Measurements from ENCODE around the gene GINS2. TPM values are rescaled to one million over a fixed set of nuclear protein-coding genes. Genes with fewer than 3 reads are reported as not detected.
A peak's percentile ranks its signal among the peaks of the same experiment; 100 is the strongest.

The GINS2 gene
- 8.9 and 17.9 TPM in 2 replicates for total RNA-seq
- polyA plus RNA-seq, result 15.8 and 26.5 TPM in 2 replicates

DNA sequence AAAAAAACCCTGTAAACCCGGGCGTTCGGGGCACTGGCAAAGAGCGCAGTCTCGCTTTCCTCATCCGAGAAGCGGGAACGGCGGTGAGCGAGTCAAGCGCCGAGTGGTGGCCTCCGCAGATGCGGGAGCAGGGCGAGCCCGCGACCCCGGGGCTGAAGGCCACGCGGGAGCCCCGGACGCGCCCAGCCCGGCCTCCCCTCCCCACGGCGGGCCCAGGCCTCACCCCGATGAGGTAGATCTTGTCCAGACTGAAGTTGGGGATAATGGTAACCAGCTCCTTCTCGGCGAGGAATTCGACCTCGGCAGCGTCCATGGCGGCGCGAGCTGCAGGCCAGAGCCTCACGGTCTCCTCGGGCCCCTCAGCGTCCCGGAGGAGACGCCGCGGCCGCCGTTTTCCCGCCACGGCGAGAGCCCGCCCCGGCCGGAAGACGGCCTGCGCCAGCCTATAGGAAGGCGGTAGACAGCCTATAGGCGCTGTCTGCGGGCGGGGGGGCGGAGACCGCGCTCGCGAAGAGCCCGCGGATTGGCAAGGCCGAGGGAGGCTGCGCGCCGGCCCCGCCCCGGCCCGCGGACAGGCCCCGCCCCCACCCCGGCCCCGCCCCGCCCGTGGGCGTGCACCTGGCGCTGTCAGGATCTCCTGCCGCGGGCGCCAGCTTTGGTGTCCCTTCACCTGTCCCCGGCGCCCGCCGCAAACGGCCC is at the start of gene GINS2:
GINS2 (minus strand) TSS at position 369 of the 699 bp plus-strand sequence; CDS start at position 313, 56 bp downstream.
- Histone ChIP-seq H3K4me3 (peak within 1 kb of the TSS; percentile 38), H3K27ac (no peak within 1 kb of the TSS), H3K36me3 (no peaks in the 10 kb centered on the region), H3K4me1 (ENCODE audit: low read depth) (no peaks in the 10 kb centered on the region), H3K27me3 (peaks cover 3% of the 10 kb centered on the region), H3K9me3 (ENCODE audit: low read depth) (no peaks in the 10 kb centered on the region)
- peak; percentile 91 to 95 for DNase-seq (ENCODE audit: low read depth in 1 of 2, low spot score in 1 of 2)
- TF ChIP-seq, protein P1, sequence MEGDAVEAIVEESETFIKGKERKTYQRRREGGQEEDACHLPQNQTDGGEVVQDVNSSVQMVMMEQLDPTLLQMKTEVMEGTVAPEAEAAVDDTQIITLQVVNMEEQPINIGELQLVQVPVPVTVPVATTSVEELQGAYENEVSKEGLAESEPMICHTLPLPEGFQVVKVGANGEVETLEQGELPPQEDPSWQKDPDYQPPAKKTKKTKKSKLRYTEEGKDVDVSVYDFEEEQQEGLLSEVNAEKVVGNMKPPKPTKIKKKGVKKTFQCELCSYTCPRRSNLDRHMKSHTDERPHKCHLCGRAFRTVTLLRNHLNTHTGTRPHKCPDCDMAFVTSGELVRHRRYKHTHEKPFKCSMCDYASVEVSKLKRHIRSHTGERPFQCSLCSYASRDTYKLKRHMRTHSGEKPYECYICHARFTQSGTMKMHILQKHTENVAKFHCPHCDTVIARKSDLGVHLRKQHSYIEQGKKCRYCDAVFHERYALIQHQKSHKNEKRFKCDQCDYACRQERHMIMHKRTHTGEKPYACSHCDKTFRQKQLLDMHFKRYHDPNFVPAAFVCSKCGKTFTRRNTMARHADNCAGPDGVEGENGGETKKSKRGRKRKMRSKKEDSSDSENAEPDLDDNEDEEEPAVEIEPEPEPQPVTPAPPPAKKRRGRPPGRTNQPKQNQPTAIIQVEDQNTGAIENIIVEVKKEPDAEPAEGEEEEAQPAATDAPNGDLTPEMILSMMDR (IDR thresholded peaks at IDR 0.05; ENCODE audit: low read depth, low read length), result no peak

DNA sequence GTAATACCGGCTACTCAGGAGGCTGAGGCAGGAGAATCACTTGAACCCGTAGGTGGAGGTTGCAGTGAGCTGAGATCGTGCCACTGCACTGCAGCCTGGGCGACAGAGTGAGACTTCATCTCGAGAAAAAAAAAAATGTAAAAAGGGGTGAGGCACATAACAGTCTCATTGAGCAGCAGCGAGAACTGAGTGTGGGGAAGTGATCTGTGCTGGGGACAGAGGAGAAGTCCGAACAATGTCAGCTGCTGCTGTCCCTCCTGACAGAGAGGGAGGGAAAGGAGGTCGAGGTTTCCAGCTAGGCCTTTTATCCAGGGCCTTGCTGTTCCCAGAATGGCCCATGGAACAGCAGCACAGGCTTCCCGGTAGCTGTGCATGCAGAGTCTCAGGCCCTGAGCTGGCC is 48.2 kb upstream of the GINS2 start:
- Histone ChIP-seq H3K27ac (no peak overlapping the region), H3K4me3 (no peak overlapping the region)
- TF ChIP-seq, protein P1 (IDR thresholded peaks at IDR 0.05; ENCODE audit: low read depth, low read length), result no peak

DNA sequence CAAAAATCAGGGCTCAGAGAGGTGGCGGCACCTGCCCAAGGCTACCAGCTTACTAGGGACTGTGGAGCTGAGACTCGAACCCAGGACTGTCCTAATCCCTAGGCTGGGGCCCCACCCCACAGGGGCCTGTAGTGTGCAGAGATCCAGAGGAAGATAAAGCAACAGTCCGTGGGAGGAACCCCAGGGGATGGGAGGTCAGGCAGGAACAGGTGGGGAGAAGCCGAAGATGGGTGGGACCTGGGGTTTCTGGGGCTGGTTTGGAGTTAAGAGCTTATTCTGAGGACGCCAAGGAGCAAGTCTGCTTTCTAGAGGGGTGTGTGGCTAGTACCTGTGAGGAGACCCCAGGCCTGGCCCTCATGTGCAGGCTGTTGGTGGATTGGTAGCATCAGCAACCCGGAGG is 47.2 kb upstream of the GINS2 start:
- Histone ChIP-seq H3K4me3 (no peak overlapping the region), H3K27me3 (no peaks in the 10 kb centered on the region), H3K36me3 (no peaks in the 10 kb centered on the region), H3K9me3 (ENCODE audit: low read depth) (no peaks in the 10 kb centered on the region), H3K27ac (no peak overlapping the region), H3K4me1 (ENCODE audit: low read depth) (no peaks in the 10 kb centered on the region)
- DNase-seq (ENCODE audit: low read depth in 1 of 2, low spot score in 1 of 2), result no peak
- TF ChIP-seq, protein P1 (IDR thresholded peaks at IDR 0.05; ENCODE audit: low read depth, low read length), result no peak

More for the DNA sequence above, 48.2 kb upstream of the GINS2 start:
- Histone ChIP-seq H3K27me3 (no peaks in the 10 kb centered on the region), H3K4me1 (ENCODE audit: low read depth) (no peaks in the 10 kb centered on the region), H3K36me3 (no peaks in the 10 kb centered on the region), H3K9me3 (ENCODE audit: low read depth) (no peaks in the 10 kb centered on the region)
- no peak for DNase-seq (ENCODE audit: low read depth in 1 of 2, low spot score in 1 of 2)

DNA sequence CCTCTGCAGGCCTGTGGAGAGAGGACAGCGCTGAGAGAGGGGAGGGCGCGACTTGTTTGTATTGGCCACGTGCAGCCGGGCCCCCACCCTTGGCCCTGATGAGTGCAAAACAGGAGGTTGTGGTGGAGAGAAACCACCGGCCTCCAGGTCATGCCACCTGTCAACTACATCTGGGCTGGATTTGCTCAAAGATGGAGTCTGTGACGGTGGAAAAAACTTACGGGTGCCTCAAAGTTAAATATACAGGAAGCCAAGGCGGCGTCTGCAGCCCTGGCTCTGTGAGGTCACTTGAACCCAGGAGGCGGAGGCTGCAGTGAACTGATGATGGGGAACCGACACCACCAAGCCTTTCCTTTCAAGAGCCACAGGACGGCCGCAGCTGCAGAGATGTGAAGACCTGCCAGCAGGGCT is 46.5 kb upstream of the GINS2 start:
- Histone ChIP-seq H3K9me3 (ENCODE audit: low read depth) (no peaks in the 10 kb centered on the region), H3K4me1 (ENCODE audit: low read depth) (no peaks in the 10 kb centered on the region), H3K27me3 (no peaks in the 10 kb centered on the region), H3K36me3 (no peaks in the 10 kb centered on the region), H3K4me3 (no peak overlapping the region), H3K27ac (no peak overlapping the region)
- DNase-seq (ENCODE audit: low read depth in 1 of 2, low spot score in 1 of 2), result no peak
- TF ChIP-seq, protein P1 (IDR thresholded peaks at IDR 0.05; ENCODE audit: low read depth, low read length), result no peak

DNA sequence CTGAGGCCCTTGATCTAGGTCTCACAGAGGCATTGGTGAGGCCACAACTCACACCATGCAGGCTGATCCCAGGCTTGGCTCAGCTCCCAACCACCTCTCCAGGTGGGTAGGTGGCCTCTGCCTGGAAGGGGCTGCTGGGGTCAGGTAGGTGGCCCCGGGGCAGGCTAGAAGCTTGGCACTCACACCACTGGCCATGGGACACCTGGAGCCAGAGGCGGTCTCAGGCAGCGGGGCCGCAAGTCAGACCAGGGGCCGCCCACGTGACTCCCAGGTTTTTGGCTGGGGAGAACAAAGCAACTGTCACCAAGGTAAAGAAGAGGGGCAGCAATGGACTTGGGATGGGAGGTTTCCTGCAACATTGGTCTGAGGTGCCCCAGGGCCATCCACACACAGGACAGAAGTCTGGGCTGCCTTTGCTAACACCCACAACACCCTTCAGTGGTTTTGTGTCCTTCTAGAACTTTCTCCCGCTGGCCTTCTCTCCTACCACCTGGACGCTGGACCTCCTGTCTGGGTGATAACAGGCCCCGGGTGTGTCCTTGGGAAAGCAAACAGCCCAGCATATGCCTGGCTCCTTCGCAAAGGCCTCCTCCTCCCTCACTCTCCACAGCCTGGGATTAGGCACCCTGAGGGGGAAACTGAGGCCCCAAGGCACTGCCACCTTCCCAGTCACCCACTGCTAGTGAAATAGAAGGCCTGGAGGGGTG is 45.7 kb upstream of the GINS2 start:
- no peaks in the 10 kb centered on the region for H3K36me3 ChIP-seq
- no peaks in the 10 kb centered on the region for H3K9me3 ChIP-seq (ENCODE audit: low read depth)
- TF ChIP-seq, protein P1 (IDR thresholded peaks at IDR 0.05; ENCODE audit: low read depth, low read length), result no peak
- no peaks in the 10 kb centered on the region for H3K27me3 ChIP-seq
- no peak overlapping the region for H3K27ac ChIP-seq
- H3K4me3 ChIP-seq, result no peak overlapping the region
- H3K4me1 ChIP-seq (ENCODE audit: low read depth), result no peaks in the 10 kb centered on the region
- no peak for DNase-seq (ENCODE audit: low read depth in 1 of 2, low spot score in 1 of 2)

Data from cardiac muscle cell (in vitro differentiated cells and primary cell).